ENCODE data around the gene MIR17HG.

DNA sequence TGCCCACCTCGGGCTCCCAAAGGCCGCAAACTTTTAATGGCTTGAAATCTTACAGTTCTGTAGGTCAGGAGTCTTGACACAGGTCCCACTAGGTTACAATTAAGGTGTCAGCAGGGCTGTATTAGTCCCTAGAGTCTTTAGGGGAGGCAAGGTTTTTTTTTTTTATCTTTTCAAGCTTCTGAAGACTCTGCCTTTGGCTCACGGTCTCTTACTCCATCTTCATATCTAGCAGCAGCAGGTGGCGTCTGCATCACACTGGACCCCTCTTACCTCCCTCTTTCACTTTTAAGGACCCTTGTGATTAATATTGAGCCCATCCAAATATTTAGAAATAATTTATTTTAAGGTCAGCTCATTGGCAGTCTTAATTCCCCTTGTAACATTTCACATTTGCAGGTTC, 11.6 kb downstream of the MIR17HG start:
- TF ChIP-seq, protein P1, sequence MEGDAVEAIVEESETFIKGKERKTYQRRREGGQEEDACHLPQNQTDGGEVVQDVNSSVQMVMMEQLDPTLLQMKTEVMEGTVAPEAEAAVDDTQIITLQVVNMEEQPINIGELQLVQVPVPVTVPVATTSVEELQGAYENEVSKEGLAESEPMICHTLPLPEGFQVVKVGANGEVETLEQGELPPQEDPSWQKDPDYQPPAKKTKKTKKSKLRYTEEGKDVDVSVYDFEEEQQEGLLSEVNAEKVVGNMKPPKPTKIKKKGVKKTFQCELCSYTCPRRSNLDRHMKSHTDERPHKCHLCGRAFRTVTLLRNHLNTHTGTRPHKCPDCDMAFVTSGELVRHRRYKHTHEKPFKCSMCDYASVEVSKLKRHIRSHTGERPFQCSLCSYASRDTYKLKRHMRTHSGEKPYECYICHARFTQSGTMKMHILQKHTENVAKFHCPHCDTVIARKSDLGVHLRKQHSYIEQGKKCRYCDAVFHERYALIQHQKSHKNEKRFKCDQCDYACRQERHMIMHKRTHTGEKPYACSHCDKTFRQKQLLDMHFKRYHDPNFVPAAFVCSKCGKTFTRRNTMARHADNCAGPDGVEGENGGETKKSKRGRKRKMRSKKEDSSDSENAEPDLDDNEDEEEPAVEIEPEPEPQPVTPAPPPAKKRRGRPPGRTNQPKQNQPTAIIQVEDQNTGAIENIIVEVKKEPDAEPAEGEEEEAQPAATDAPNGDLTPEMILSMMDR (IDR thresholded peaks at IDR 0.05; ENCODE audit: low read depth, low read length, poor library complexity, severe bottlenecking): no peak
- no peak for TF ChIP-seq EZH2phosphoT487 (IDR thresholded peaks at IDR 0.05; ENCODE audit: borderline replicate concordance, low read length)

Measured in DOHH2 (cell line).